GM18517 (cell line): ENCODE data around the gene TMEM161B.
"Not testable (repeated sequence)": the region's sequence is repeated elsewhere in the genome, so short reads cannot be mapped to it uniquely, and the experiment has no call there.

Experiments used
- ATAC-seq: cut with Tn5 transposase; IDR thresholded peaks from one replicate; pipeline ENCODE4 v1.9.1; 2021; ENCODE audit warnings: mild to moderate bottlenecking, moderate library complexity; ENCODE audit not compliant: unreplicated experiment

TMEM161B gene

GRCh38 chr5:88250010-88250409 is 18.6 kb downstream of the TMEM161B start:
- ATAC-seq, result no peak

GRCh38 chr5:88248743-88249540 is 19.7 kb downstream of the TMEM161B start:
- ATAC-seq, result no peak

GRCh38 chr5:88248094-88248493 is 20.6 kb downstream of the TMEM161B start:
- ATAC-seq, result no peak

- ATAC-seq, result no peak
These were observed 22.8 kb downstream of the TMEM161B start for GRCh38 chr5:88245893-88246244.

GRCh38 chr5:88245241-88245892 is 23.3 kb downstream of the TMEM161B start:
- no peak for ATAC-seq

GRCh38 chr5:88244686-88245085 is 24.0 kb downstream of the TMEM161B start:
- no peak for ATAC-seq

- not testable (repeated sequence) for ATAC-seq
These were observed 25.2 kb downstream of the TMEM161B start for GRCh38 chr5:88243493-88243892.

- no peak for ATAC-seq
These were observed 29.9 kb downstream of the TMEM161B start for GRCh38 chr5:88238732-88239131.

- no peak for ATAC-seq
These were observed 31.6 kb downstream of the TMEM161B start for GRCh38 chr5:88236866-88237642.

- no peak for ATAC-seq
These were observed 32.8 kb downstream of the TMEM161B start for GRCh38 chr5:88235828-88236227.

GRCh38 chr5:88235346-88235745 is 33.3 kb downstream of the TMEM161B start:
- ATAC-seq, result no peak

- no peak for ATAC-seq
These were observed 38.0 kb downstream of the TMEM161B start for GRCh38 chr5:88230546-88231066.

- peak; percentile 77 for ATAC-seq
These were observed 41.7 kb downstream of the TMEM161B start for GRCh38 chr5:88226881-88227450.

GRCh38 chr5:88214655-88215054 is 54.0 kb downstream of the TMEM161B start:
- ATAC-seq, result no peak

GRCh38 chr5:88207575-88207974 is 61.1 kb downstream of the TMEM161B start:
- ATAC-seq, result no peak

GRCh38 chr5:88203981-88204750 is 64.5 kb downstream of the TMEM161B start:
- ATAC-seq, result no peak

- ATAC-seq, result no peak
These were observed 73.0 kb downstream of the TMEM161B start for GRCh38 chr5:88195636-88196035.

GRCh38 chr5:88193896-88194295 is 74.7 kb downstream of the TMEM161B start:
- no peak for ATAC-seq

- ATAC-seq, result no peak
These were observed 78.4 kb downstream of the TMEM161B start for GRCh38 chr5:88190106-88190834.

- not testable (repeated sequence) for ATAC-seq
These were observed 79.2 kb downstream of the TMEM161B start for GRCh38 chr5:88189484-88189883.
